ENCODE data around the gene YBX1. TPM values are rescaled to one million over a fixed set of nuclear protein-coding genes. Genes with fewer than 3 reads are reported as not detected.
"Not testable (repeated sequence)": the region's sequence is repeated elsewhere in the genome, so short reads cannot be mapped to it uniquely, and the experiment has no call there.

YBX1 gene
- total and polyA plus RNA-seq, 2 of the 13 experiments (the other 11 are each of a cell fraction or from before 2014, with no cell fraction given): 339 to 628 TPM

DNA sequence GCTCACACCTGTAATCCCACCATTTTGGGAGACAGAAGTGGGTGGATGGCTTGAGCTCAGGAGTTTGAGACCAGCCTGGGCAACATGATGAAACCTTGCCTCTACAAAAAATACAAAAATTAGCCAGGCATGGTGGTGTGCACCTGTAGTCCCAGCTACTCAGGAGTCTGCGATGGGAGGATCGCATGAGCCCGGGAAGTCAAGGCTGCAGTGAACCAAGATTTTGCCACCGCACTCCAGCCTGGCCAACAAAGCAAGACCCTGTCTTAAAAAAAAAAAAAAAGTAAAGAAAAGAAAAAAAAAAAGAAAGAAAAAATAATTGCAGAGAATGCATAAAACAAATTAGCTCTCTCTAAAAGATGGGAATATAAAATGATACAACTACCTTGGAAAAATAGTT is 43.6 kb downstream of the YBX1 start:
- H3K4me2 ChIP-seq (ENCODE audit: low read depth, low read length); H3K27me3 ChIP-seq (ENCODE audit: control insufficient read depth in 1 of 2, insufficient read depth in 2 of 2, low read length in 2 of 2); H3K27ac ChIP-seq (ENCODE audit: extremely low read length, insufficient read depth, low read length); H3K4me1 ChIP-seq (ENCODE audit: insufficient read depth, low read length); intact Hi-C loops (cut with micrococcal nuclease; ENCODE audit: unreplicated experiment); H3K9me3 ChIP-seq (ENCODE audit: low read length); DNase-seq (ENCODE audit: low spot score); BruUV-seq (replicated peaks); H4K20me1 ChIP-seq (ENCODE audit: insufficient read depth, low read length); H3K4me3 ChIP-seq (replicated peaks in 1 of 3; ENCODE audit: insufficient read depth in 1 of 3, low read depth in 2 of 3, low read length in 3 of 3); H3K79me2 ChIP-seq (ENCODE audit: insufficient read depth, low read length); H3K9ac ChIP-seq (ENCODE audit: insufficient read depth, low read depth, low read length); H3K36me3 ChIP-seq (replicated peaks in 1 of 2; ENCODE audit: control insufficient read depth in 1 of 2, insufficient read depth in 2 of 2, low read length in 2 of 2); ATAC-seq; FAIRE-seq; CTCF ChIA-PET (ENCODE audit: low intra/inter-chr PET ratio, low total read pairs); H2AFZ ChIP-seq (ENCODE audit: low read length): not testable (repeated sequence)
- POLR2A ChIA-PET: interaction anchor here (0.7 kb wide), 1 partner anchor 14 kb away, joined by 4 read pairs; the partner anchor contains the start of gene CLDN19
- in situ Hi-C loops (cut with HindIII; ENCODE audit: extremely low pct_ligation_motif_present, low pct_unique_long_range_greater_than_20kb): loop anchor here (25.0 kb wide), 1 partner anchor 389 kb away; the partner anchor contains the start of gene FOXJ3
- 98% methylated on average over 4 of the region's 4 CpGs for WGBS (ENCODE audit: low lambda C conversion rate)

DNA sequence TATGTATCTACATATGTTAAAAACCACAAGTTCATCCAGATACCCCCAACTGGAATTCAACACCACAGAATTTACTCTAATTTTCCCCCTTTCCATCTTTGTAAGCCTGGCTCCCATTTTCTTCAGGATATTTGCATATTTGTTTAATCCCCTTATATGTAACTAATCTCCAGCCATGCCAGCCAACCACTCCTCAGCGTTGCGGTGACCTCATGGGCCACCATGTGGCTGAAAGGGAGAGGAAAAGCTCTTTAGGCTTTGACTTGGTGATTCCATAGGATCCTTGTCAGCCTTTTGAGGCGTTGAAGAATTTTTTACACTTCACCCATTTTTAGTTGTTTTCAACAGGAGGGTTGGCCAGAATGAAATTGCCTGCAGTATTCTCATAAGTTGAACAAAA is 47.8 kb downstream of the YBX1 start:
- H3K4me2 ChIP-seq (ENCODE audit: low read depth, low read length): no peak overlapping the region
- no peak overlapping the region for H3K27ac ChIP-seq (ENCODE audit: extremely low read length, insufficient read depth, low read length)
- H3K36me3 ChIP-seq (replicated peaks in 1 of 2; ENCODE audit: control insufficient read depth in 1 of 2, insufficient read depth in 2 of 2, low read length in 2 of 2): no peaks in the 10 kb centered on the region
- H2AFZ ChIP-seq (ENCODE audit: low read length): no peak overlapping the region
- H3K9ac ChIP-seq (ENCODE audit: insufficient read depth, low read depth, low read length): no peak overlapping the region
- no peak for ATAC-seq
- 97% methylated on average over 3 of the region's 3 CpGs for WGBS (ENCODE audit: low lambda C conversion rate)
- BruUV-seq (replicated peaks): no TSS peak
- intact Hi-C loops (cut with micrococcal nuclease; ENCODE audit: unreplicated experiment): no loop called here
- H3K9me3 ChIP-seq (ENCODE audit: low read length): no peaks in the 10 kb centered on the region
- no peak overlapping the region for H3K4me3 ChIP-seq (replicated peaks in 1 of 3; ENCODE audit: insufficient read depth in 1 of 3, low read depth in 2 of 3, low read length in 3 of 3)
- no peak for DNase-seq (ENCODE audit: low spot score)
- CTCF ChIA-PET (ENCODE audit: low intra/inter-chr PET ratio, low total read pairs): no interaction called here
- H4K20me1 ChIP-seq (ENCODE audit: insufficient read depth, low read length): no peaks in the 10 kb centered on the region
- TF ChIP-seq, protein P1, sequence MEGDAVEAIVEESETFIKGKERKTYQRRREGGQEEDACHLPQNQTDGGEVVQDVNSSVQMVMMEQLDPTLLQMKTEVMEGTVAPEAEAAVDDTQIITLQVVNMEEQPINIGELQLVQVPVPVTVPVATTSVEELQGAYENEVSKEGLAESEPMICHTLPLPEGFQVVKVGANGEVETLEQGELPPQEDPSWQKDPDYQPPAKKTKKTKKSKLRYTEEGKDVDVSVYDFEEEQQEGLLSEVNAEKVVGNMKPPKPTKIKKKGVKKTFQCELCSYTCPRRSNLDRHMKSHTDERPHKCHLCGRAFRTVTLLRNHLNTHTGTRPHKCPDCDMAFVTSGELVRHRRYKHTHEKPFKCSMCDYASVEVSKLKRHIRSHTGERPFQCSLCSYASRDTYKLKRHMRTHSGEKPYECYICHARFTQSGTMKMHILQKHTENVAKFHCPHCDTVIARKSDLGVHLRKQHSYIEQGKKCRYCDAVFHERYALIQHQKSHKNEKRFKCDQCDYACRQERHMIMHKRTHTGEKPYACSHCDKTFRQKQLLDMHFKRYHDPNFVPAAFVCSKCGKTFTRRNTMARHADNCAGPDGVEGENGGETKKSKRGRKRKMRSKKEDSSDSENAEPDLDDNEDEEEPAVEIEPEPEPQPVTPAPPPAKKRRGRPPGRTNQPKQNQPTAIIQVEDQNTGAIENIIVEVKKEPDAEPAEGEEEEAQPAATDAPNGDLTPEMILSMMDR (CRISPR knock-in tag; IDR thresholded peaks at IDR 0.05): 0 out of 2 replicates have a peak, but pooled peaks have one; percentile 13
- no peak for TF ChIP-seq TBL1XR1 (IDR thresholded peaks at IDR 0.05; ENCODE audit: borderline replicate concordance, low read length, partially characterized antibody)
- peak; percentile 18; the same call in 1 of the 2 replicates for TF ChIP-seq STAG1 (CRISPR knock-in tag; IDR thresholded peaks at IDR 0.05)
- POLR2A ChIA-PET: no interaction called here
- H3K4me1 ChIP-seq (ENCODE audit: insufficient read depth, low read length): peaks cover 18% of the 10 kb centered on the region
- no peaks in the 10 kb centered on the region for H3K79me2 ChIP-seq (ENCODE audit: insufficient read depth, low read length)
- no peaks in the 10 kb centered on the region for H3K27me3 ChIP-seq (ENCODE audit: control insufficient read depth in 1 of 2, insufficient read depth in 2 of 2, low read length in 2 of 2)
- in situ Hi-C loops (cut with HindIII; ENCODE audit: extremely low pct_ligation_motif_present, low pct_unique_long_range_greater_than_20kb): loop anchor here (25.0 kb wide), 1 partner anchor 393 kb away; the partner anchor contains the start of gene FOXJ3
- no peak for FAIRE-seq

Data from HepG2 (cell line).